Activated CD4-positive, CD25-positive, alpha-beta regulatory T cell treated with anti-CD3 and anti-CD28 coated beads, Interleukin-2, amount 50 U/mL, for 16 hours (primary cell): ENCODE results near the gene BIRC2.

Experiments
- DNase-seq: peaks from one replicate; pipeline ENCODE4 v3.0.0-alpha.2; 2020; ENCODE audit warnings: low read depth, low spot score

The BIRC2 gene

DNA sequence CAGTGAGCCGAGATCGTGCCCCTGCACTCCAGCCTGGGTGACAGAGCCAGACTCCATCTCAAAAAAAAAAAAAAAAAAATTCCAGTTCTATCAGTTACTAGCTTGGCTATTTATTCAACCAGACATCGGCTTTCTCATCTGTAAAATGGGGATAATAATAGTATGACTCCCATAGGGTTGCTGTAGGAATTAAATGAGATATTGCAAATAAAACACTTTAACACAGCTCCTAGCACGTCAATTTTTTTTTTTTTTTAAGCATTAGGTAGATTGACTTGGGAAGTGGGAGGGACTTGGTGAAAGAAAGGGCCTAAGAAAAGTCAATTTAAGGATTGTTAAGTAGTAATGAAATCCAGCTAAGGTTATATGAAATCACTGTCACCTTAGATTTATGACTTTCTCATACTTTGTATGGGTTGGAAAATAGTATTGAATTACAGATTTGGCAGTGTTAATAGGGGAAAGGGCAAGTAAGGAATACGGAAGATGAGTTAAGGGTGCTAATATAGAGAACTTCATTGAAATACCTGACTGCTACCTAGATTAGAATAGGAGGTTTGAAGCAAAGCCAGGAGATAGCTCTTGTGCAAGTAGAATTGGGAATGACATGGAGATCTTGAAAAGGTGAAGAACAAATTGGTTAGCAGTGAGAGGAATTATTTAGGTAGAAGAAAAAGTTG, 28.8 kb downstream of the BIRC2 start:
- DNase-seq: no peak

DNA sequence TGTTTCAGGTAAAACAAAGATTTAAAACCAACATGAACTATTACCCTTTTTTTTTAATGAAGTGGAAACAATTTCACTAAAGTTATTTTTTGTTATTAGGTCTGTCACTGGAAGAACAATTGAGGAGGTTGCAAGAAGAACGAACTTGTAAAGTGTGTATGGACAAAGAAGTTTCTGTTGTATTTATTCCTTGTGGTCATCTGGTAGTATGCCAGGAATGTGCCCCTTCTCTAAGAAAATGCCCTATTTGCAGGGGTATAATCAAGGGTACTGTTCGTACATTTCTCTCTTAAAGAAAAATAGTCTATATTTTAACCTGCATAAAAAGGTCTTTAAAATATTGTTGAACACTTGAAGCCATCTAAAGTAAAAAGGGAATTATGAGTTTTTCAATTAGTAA, 30.9 kb downstream of the BIRC2 start:
- DNase-seq: no peak

DNA sequence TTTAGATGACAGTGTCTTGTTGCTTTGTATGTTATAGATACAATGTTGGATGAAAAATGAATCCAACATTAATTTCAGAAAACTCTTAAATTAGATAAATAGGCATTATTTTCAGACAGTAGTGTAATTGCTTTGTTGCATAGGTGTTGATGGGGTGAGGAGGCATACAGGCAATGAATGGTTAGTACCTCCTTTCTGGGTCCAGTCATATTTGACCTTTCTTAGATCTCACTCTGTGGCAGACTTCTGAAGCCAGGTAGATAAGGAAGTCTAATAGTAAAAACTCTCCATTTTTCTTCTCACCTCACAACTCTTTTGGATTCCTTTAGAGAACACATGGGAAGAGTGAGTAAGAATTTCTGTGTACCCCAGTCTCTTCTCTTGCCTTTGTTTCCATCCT, 31.8 kb downstream of the BIRC2 start:
- no peak for DNase-seq

DNA sequence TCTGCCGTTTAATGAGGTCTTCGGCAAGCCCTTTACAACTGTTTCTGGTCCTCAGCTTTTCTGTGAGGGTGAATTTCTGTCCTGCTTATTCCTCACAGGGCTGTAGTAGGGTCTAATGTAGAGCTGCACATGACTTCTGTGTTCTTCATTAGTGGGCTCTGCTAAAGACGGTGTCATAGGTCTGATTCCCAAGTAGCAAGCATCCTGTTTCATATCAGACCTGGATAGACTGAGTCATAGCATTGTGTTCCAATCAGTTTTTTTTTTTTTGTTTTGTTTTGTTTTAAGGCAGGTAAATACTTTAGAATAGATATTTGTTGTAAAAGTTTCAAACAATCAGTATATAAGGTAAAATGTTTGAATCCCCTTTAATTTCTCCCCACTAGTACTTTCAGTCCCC, 35.4 kb downstream of the BIRC2 start:
- DNase-seq: no peak

DNA sequence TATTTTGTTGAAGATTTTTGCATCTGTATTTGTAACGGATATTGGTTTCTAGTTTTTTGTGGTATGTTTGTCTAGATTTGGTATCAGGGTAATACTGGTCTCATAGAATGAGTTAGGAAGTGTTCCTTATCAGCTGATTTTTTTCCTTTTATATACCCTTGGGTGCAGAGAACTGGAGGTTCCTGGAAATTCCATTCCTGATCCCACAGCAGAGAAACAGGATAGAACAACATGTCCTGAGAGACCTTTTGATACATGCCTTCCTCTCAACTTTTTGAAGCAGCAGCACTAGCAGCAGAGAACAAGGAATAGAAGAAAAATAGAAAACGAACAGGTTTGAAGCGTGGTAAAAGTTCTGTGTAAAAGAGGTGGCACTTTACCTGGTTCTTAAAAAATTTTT, 36.8 kb downstream of the BIRC2 start:
- DNase-seq: no peak

DNA sequence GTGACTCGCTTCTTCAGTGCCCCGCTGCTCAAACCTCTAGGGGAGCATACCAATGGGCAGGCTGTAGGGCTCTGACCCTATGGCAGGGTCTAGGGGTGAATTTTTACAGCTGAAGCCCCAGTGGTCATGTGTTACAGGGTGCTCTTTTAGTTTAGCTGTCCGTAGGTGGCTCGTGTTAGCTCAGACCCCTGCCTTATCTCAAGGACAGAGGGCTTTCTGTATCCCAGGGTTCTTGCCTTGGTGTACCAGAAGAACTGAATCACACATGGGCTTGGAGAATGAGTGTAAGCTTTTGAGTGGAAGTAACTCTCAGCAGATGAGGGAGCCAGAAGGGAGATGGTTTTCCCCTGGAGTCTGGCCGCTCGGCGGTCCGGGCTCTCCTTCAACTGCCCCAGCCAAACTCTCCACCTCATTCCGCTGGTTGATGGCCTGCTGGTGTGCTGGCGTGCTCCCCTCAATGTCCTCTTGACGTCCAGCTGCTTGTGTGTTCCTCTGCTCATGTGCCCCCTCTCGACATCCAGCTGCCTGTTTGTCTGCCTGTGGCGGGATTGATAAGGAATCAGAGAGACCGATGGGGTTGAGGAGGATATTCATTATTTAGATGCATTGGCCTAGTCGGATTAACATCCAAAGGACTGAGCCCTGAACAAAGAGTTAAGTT, 37.5 kb downstream of the BIRC2 start:
- DNase-seq: no peak

DNA sequence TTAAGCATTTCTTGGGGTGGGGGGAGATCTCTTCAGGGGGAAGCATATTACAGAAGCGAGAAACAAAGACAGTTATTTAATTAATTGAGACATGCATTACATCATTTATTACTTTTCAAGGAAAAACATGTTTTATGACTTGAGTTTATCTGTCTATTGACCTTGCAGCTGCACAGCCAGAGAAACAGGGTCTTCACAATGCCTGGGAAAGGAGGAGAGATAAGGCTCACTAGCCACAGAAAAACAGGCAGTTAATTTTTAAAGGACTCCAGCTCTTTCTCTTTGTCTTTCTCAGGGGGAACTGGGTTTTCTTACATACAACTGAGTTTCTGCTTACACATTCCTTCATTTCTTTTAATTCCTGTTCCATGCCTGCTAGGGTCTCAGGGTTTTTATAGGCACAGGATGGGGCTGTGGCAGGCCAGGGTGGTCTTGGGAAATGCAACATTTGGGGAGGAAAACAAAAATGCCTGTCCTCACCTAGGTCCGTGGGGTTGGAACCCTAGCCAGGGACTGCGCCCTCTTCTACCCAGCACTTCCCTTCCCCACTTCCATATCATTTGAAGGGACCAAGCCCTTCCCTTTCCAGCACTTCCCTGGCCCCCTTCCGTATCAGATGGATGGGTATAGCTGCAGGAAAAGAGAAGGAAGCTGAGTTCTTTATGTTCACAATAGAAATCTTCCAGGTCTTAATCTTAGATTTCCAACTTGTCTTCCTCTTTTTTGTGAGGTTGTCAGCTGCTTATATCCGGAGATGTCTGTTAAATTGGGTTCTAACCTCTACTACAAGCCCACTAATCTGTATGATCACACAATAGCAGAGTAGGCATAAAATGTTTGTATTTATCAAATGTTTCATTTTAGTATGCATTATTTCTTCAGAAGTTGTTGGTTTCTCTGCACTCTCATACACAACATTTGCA, 38.3 kb downstream of the BIRC2 start:
- no peak for DNase-seq

DNA sequence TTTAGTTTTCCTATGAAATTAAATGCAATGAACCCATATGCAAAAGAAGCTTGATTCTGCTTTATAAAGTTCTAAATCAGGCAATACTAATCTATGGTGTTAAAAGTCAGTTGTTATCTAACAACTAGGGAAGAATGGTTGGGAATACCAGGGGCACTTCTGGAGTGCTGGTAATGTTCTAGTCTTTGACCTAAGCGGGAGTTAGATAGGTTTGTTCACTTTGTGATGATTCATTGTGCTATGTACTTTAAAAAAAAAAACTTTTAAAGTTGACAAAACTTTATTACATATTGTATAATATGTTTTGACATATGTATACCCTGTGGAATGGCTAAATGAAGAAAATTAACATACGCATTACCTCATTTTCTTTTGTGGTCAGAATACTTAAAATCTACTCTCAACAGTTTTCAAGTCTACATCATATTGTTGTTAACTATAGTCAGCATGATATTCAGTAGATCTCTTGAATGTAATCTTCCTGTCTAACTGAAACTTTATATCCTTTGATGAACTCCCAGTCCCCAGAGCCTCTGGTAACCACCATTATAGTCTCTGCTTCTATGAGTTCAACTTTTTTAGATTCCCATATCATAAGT, 39.2 kb downstream of the BIRC2 start:
- no peak for DNase-seq

DNA sequence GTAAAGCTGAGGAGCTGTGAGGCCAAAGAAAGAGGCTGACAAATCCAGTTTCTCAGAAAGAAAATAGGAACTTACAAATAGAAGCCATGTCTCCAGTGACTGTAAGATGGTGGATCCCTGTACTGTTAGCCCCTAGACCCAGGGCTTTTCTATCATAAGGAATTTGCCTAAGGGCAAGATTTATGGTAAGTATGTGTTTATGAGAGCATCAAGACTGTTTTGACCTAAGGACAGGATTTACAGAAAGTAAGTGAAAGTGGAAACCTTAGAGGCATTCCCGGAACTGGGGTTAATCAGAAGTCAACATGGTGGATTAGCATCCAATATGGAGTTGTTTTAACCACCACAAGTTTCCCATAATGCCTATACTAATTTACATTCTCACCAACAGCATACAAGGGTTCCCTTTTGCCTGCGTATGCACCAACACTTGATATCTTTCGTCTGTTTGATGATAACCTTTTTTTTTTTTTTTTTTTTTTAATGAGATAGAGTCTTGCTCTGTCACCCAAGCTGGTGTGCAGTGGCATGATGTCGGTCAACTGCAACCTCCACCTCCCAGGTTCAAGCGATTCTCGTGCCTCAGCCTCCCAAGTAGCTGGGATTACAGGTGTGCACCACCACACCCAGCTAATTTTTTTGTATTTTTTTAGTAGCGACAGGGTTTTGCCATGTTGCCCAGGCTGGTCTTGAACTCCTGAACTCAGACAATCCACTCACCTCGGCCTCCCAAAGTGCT, 40.2 kb downstream of the BIRC2 start:
- no peak for DNase-seq

DNA sequence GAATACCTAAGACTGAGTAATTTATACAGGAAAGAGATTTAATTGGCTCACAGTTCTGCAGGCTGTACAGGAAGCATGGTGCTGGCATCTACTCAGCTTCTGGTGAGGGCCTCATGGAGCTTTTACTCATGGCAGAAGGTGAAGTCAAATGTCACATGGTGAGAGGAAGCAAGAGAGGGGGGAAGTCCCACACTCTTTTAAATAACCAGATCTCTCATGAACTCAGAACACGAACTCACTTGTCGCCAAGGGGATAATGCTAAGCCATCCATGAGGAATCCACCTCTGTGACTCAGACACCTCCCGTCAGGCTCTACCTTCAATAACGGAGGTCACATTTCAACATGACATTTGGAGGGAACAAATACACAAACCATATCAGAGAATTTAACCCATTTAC, 42.2 kb downstream of the BIRC2 start:
- no peak for DNase-seq

DNA sequence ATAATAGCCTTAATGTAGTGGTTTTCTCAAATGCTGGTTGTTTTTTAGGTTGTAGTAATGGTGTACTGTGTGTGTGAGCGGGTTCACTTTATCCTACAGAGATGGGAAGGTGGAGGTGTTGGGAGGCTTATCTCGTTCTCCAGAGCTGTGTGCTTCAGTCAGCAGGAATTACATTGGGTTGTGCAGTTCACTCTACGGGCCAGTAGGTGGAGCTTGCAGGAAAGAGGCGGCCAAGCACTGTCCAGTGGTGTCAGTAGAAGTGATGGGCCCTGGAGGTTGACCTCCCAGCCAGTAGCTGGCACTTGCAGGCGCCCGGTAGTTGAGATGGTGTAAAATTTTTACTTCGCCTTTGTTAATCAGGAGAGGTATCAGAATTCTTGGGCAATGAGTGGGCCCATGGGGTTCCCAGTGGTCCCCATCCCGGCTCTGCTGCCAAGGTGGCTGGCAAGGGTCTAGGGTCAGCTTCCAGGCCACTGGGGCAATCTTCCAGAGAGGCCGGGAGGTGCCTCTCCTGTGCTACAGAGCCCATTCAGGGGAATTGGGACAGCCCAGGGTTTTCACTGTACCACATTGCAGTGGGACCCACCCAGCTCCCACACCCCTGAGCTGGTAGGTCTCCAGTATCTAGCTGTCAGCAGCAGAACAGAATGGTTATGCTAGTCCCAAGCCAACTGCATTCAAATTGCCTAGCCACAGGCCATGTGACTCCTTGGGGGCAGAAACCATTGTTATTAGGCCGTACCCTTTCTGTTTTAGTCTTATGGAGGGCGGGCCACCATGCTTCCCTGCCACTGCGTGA, 43.9 kb downstream of the BIRC2 start:
- DNase-seq: no peak

DNA sequence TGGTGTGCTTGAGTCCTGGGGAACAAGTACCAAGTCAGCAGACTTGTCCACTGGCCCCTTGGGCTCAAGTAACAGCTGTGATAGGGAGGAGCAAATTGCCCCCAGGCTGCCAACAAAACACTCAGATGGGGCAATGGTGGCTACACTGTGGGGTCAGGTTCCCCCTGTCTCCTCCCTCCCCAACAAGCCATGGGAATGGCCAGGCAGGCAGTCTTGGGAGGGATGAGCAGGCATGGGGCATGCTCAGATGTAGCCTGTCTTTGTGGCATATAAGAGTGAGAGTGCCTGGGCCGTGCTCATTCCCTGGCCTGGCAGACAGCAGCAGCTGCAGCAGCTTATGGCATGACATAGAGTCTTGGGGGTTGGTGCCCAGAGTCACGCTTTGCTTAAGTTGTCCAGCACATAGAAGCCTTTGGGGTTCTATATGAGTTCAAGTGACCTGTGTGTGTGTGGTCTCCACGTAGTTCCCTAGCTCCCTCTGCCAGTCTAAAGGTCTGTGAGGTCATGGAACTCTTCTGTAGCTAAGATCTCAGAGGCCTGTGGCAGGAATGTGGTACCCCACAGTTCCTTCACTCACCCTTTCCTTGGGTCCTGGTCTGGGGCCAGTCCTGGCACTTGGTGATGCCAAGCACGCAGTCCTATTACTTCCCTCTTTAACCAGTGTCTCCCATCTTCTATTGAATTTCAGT, 44.7 kb downstream of the BIRC2 start:
- no peak for DNase-seq

DNA sequence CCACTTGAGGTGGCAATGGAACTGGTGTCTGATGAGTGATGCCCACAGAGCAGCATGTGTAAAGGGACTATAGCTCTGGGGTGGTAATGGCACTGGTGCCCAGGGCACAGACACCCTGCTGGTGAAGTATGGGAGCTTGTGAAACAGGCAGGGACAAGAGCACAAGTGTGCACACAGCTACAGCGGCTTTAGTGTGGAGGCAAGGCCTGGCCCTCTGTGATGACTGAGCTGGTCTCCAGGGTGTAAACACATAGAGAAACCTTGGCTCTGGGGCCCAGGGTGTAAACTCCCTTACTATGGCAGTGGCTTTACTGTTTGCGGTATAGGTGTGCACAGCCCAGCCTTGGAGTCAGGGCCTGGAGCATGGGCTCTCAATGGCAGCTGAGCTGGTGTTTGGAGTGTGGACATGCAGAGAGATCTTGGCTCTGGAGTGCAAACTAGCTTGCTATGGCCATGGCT, 46.3 kb downstream of the BIRC2 start:
- DNase-seq: no peak

DNA sequence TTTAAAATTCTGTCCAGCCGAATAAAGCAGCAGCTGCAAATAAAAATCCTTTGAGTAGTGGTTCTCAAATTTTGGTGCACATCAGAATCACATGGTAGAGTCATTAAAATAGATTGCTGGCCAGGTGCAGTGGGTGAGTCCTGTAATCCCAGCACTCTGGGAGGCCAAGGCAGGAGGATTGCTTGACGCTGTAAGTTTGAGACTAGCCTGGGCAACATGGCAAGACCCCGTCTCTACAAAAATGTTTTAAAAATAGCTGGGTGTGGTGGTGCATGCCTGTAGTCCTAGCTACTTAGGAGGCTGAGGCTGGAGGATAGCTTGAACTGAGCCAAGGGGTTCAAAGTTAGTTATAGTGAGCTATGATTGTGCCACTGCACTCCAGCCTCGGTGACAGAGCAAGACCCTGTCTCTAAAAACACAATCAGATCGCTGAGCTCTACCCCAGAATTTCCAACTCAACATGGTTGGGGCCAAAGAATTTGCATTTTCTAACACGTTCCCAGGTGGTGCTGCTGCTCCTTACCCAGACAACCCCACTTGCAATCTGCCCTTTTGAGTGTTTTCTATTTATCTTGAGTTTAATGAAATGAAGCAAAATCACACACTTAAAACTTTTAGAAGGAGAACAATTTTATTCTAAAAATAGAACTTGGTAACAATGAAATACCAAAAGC, 48.8 kb downstream of the BIRC2 start:
- DNase-seq: no peak

DNA sequence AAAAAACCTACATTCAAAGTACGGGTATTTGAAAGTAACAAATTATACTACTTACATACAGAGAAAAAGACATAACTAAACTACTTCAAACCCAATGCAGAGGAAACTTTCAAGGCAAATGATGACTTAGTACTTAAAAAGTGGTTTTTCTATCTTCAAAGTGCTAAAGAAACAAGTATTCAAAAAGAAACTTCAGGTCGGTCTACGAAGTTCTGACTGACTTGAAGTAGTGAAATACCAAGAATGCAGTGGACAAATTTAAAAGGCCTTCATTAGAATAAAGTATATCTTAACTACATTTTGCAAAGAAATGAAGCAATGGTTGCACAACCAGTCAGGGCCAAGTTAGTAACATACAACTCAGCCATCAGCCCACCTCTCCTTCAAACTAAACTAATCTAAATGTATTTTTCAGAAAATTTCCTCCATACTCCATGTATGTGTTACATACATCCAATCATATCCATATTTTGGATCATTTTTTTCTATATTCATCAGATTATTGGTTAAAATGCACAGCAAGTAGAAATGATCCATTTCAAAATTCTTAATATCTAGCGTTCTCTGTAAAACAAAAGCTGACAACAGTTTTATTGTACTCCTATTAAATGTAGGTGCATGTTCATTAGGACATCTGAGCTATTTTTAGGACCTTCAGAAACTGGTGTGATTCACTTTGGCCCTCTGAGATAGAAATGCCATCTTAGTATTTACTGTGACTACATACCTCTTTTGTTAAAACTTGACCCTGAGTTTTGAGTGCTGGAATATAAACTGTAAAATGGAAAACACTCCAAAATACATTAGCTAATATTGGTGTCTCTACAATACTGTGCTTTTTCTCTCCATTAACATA, 49.9 kb downstream of the BIRC2 start:
- DNase-seq: no peak

DNA sequence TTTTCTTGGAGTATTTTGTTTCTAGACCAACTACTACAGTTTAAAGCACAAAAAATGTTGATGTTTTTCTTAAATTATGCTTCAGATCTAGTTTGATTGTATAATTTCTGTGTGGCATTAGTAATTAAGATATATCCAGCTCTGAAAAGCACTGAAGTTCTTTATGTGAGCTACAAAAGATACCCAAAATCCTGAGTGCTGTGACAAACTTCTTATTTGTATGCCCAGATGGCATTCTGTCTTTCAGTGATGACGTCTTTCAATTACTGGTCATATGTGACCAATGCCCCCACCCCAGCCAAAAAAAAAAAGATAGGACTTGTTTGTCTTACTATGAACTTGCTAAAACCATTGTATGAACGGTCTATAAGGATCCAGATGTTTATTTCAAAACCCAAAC, 51.3 kb downstream of the BIRC2 start:
- no peak for DNase-seq

DNA sequence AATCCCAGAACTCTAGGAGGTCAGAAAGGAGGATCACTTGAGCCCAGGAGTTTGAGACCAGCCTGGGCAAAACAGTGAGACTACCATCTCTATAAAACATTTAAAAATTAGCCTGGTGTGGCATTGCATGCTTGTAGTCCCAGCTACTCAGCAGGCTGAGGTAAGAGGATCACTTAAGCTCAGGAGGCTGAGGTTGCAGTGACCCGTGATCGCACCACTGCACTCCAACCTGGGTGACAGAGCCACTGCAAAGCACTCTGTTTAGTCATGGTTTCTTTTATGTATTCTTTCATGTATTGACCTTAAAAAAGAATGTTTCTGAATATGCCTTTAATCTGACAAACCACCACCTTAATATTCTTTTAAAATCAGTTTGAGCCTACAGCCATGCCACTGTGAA, 52.2 kb downstream of the BIRC2 start:
- no peak for DNase-seq

DNA sequence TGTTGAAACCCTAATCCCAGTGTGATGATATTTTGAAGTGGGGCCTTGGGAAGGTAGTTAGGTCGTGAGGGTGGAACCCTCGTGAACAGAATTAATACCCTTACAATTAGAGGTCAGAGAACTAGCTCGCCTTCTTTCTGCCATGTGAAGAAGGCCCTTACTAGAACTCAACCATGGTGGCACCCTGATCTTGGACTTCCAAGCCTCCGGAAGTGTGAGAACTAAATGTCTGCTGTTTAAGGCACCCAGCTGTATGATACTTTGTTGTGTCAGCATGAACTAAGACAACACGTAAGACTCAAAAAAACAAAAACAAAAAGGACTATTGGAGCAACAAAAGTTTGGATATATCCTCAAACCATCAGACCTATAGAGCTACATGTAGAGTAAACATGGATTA, 53.6 kb downstream of the BIRC2 start:
- no peak for DNase-seq
